Neural progenitor cell (in vitro differentiated cells): ENCODE measurements around the gene BOC.

Experiments used
- CTCF ChIP-seq: fragments of 200-600 bp; sonication (generic); IDR thresholded peaks from 2 replicates; pipeline ENCODE4 v1.5.1; 2017; ENCODE audit warnings: antibody characterized with exemption, mild to moderate bottlenecking
- EZH2 ChIP-seq: fragments of 200-600 bp; sonication (generic); IDR thresholded peaks from 2 replicates; pipeline ENCODE4 v1.6.1; 2017; ENCODE audit warnings: antibody characterized with exemption, mild to moderate bottlenecking, moderate library complexity
- EZH2phosphoT487 ChIP-seq: fragments of 200-600 bp; sonication (generic); IDR thresholded peaks from 2 replicates; pipeline ENCODE4 v1.6.1; 2017; ENCODE audit warnings: antibody characterized with exemption

- TF ChIP-seq EZH2: no peak
- no peak for TF ChIP-seq CTCF
- TF ChIP-seq EZH2phosphoT487: no peak
Measured at GRCh38 chr3:113170771-113171170, 40.6 kb upstream of the BOC start.
